ENCODE measurements around the gene OAS3.

- TF ChIP-seq POLR2A (IDR thresholded peaks at IDR 0.05), result no peak
- no peak for TF ChIP-seq CTCF (IDR thresholded peaks at IDR 0.05)
- no peak for TF ChIP-seq POLR2AphosphoS5 (IDR thresholded peaks at IDR 0.05; ENCODE audit: insufficient read depth in 1 of 2, low read depth in 1 of 2)
These were observed 32.7 kb upstream of the OAS3 start for GRCh38 chr12:112905451-112906089.
